ENCODE data around the gene STH. TPM values are rescaled to one million over a fixed set of nuclear protein-coding genes. Genes with fewer than 3 reads are reported as not detected.
A peak's percentile ranks its signal among the peaks of the same experiment; 100 is the strongest.

The STH gene, protein sequence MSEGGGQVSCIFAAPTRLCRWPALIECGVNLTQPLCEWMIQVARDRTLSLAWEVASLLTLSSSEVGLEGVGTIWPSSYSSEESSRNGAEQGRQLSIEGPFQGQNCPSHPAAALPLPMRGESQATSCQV
- not detected in 2 replicates for total RNA-seq (2012; rRNA removed)
- polyA plus RNA-seq (2012; rRNA removed), result not detected in 2 replicates
- polyA plus RNA-seq (2012; cell fraction: cytosol; rRNA removed), result not detected in 2 replicates
- polyA plus RNA-seq (2012; cell fraction: nucleus; rRNA removed; ENCODE audit: low replicate concordance), result not detected in 2 replicates
- not detected for Bru-seq, nascent RNA
- percentile 25 among the genes with signal in this experiment for BruChase-seq, experiment 1, labeled RNA remaining after a 6-hour chase
- BruChase-seq, experiment 2, labeled RNA remaining after a 2-hour chase, result not detected
- long read RNA-seq, result 0 reads

DNA sequence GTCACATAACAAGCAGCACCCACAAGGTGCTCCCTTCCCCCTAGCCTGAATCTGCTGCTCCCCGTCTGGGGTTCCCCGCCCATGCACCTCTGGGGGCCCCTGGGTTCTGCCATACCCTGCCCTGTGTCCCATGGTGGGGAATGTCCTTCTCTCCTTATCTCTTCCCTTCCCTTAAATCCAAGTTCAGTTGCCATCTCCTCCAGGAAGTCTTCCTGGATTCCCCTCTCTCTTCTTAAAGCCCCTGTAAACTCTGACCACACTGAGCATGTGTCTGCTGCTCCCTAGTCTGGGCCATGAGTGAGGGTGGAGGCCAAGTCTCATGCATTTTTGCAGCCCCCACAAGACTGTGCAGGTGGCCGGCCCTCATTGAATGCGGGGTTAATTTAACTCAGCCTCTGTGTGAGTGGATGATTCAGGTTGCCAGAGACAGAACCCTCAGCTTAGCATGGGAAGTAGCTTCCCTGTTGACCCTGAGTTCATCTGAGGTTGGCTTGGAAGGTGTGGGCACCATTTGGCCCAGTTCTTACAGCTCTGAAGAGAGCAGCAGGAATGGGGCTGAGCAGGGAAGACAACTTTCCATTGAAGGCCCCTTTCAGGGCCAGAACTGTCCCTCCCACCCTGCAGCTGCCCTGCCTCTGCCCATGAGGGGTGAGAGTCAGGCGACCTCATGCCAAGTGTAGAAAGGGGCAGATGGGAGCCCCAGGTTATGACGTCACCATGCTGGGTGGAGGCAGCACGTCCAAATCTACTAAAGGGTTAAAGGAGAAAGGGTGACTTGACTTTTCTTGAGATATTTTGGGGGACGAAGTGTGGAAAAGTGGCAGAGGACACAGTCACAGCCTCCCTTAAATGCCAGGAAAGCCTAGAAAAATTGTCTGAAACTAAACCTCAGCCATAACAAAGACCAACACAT lies at the start of gene STH:
STH (plus strand) TSS at position 264 of the 913 bp plus-strand sequence; CDS start at position 294, 30 bp downstream.
- ChIA-PET CTCF (no interaction called here), POLR2A (ENCODE audit: unreplicated experiment) (no interaction called here)
- no peak within 1 kb of the TSS for H2BK15ac ChIP-seq (ENCODE audit: low read depth, low read length)
- no peak within 1 kb of the TSS for H3K56ac ChIP-seq (ENCODE audit: extremely low read depth, insufficient read depth, low read length)
- intact Hi-C loops (cut with micrococcal nuclease) (no loop called here), dilution Hi-C loops (cut with HindIII; ENCODE audit: low sequenced_read_pairs, unreplicated experiment) (no loop called here), in situ Hi-C loops (cut with MboI; ENCODE audit: low sequenced_read_pairs) (no loop called here)
- no peaks in the 10 kb centered on the region for H4K20me1 ChIP-seq (ENCODE audit: insufficient read depth, low read length)
- no peak within 1 kb of the TSS for H4K5ac ChIP-seq (ENCODE audit: low read depth, low read length)
- H2AFZ ChIP-seq (replicated peaks; ENCODE audit: low read length, poor library complexity), result no peak within 1 kb of the TSS
- no peak within 1 kb of the TSS for H3K4me2 ChIP-seq (ENCODE audit: low read depth, low read length)
- ATAC-seq (ENCODE audit: low read depth), result no peak
- no peak within 1 kb of the TSS for H2AK9ac ChIP-seq (replicated peaks; ENCODE audit: low read depth, low read length, poor library complexity)
- H3K9ac ChIP-seq (ENCODE audit: low read depth, low read length), result no peak within 1 kb of the TSS
- no peak within 1 kb of the TSS; the same call in 1 of the 2 replicates for H2AK5ac ChIP-seq (ENCODE audit: low read depth, low read length)
- no peak within 1 kb of the TSS for H4K91ac ChIP-seq (ENCODE audit: insufficient read depth, low read depth, low read length)
- BruUV-seq (replicated peaks), result no TSS peak
- no peaks in the 10 kb centered on the region for H3K9me1 ChIP-seq (ENCODE audit: insufficient read depth, low read length)
- no peak within 1 kb of the TSS for H2BK120ac ChIP-seq (ENCODE audit: low read depth, low read length)
- no peak within 1 kb of the TSS for H3K14ac ChIP-seq (replicated peaks; ENCODE audit: low read depth, low read length)
- H2BK20ac ChIP-seq (ENCODE audit: low read depth, low read length), result no peak within 1 kb of the TSS
- no peak within 1 kb of the TSS for H3K18ac ChIP-seq (ENCODE audit: low read depth, low read length)
- no peak within 1 kb of the TSS for H3K23ac ChIP-seq (ENCODE audit: low read depth, low read length)
- H3K4me1 ChIP-seq (ENCODE audit: control insufficient read depth, insufficient read depth, low read length), result peaks cover 7% of the 10 kb centered on the region
- H4K8ac ChIP-seq (ENCODE audit: low read depth in 2 of 2, low read length in 2 of 2), result no peak within 1 kb of the TSS
- H3K4me3 ChIP-seq (ENCODE audit: insufficient read depth, low read depth, low read length), result no peak within 1 kb of the TSS
- H3K27me3 ChIP-seq (ENCODE audit: control insufficient read depth, insufficient read depth, low read length), result peaks cover 12% of the 10 kb centered on the region; the same call in 1 of the 2 replicates
- no peak within 1 kb of the TSS for H3K27ac ChIP-seq (ENCODE audit: insufficient read depth, low read length)
- no peak for DNase-seq
- H3K79me1 ChIP-seq (ENCODE audit: low read depth in 1 of 2, low read length in 2 of 2), result no peaks in the 10 kb centered on the region
- no peaks in the 10 kb centered on the region for H3K36me3 ChIP-seq (ENCODE audit: control insufficient read depth, insufficient read depth, low read length)
- H3K4ac ChIP-seq (ENCODE audit: low read depth, low read length), result no peak within 1 kb of the TSS
- 82% methylated on average over 2 of the region's 8 CpGs; no CpG with 5 or more reads in 1 of the 2 experiments for WGBS, 2 experiments (ENCODE audit: extremely low coverage in 2 of 2, insufficient read length in 1 of 2)
- no peak for TF ChIP-seq ELK1 (IDR thresholded peaks at IDR 0.05; ENCODE audit: borderline replicate concordance, low read depth, low read length)
- TF ChIP-seq RFX5 (IDR thresholded peaks at IDR 0.05; ENCODE audit: low read depth, low read length), result no peak
- no peak for TF ChIP-seq MAFK (IDR thresholded peaks at IDR 0.05; ENCODE audit: low read depth, low read length)
- no peak for TF ChIP-seq CEBPB (IDR thresholded peaks at IDR 0.05; ENCODE audit: low read depth, low read length)
- TF ChIP-seq, protein P1, sequence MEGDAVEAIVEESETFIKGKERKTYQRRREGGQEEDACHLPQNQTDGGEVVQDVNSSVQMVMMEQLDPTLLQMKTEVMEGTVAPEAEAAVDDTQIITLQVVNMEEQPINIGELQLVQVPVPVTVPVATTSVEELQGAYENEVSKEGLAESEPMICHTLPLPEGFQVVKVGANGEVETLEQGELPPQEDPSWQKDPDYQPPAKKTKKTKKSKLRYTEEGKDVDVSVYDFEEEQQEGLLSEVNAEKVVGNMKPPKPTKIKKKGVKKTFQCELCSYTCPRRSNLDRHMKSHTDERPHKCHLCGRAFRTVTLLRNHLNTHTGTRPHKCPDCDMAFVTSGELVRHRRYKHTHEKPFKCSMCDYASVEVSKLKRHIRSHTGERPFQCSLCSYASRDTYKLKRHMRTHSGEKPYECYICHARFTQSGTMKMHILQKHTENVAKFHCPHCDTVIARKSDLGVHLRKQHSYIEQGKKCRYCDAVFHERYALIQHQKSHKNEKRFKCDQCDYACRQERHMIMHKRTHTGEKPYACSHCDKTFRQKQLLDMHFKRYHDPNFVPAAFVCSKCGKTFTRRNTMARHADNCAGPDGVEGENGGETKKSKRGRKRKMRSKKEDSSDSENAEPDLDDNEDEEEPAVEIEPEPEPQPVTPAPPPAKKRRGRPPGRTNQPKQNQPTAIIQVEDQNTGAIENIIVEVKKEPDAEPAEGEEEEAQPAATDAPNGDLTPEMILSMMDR (conservative IDR thresholded peaks at IDR 0.05; ENCODE audit: low read depth, low read length), result no peak
- TF ChIP-seq FOS (IDR thresholded peaks at IDR 0.05; ENCODE audit: low read depth, low read length), result no peak
- TF ChIP-seq RAD21 (IDR thresholded peaks at IDR 0.05; ENCODE audit: low read length), result no peak
- TF ChIP-seq RCOR1 (IDR thresholded peaks at IDR 0.05; ENCODE audit: insufficient replicate concordance, low read length), result no peak
- no peak for TF ChIP-seq CHD1 (IDR thresholded peaks at IDR 0.05; ENCODE audit: low read depth, low read length)
- no peak for TF ChIP-seq BHLHE40 (IDR thresholded peaks at IDR 0.05; ENCODE audit: low read depth, low read length)
- H2BK5ac ChIP-seq (ENCODE audit: low read depth, low read length, poor library complexity, severe bottlenecking), result no peak within 1 kb of the TSS
- no peaks in the 10 kb centered on the region for H3K9me3 ChIP-seq (ENCODE audit: control insufficient read depth, insufficient read depth, low read length)

Measured in IMR-90 (cell line).